Measurements from ENCODE around the gene NPAS3.

NPAS3 gene

DNA sequence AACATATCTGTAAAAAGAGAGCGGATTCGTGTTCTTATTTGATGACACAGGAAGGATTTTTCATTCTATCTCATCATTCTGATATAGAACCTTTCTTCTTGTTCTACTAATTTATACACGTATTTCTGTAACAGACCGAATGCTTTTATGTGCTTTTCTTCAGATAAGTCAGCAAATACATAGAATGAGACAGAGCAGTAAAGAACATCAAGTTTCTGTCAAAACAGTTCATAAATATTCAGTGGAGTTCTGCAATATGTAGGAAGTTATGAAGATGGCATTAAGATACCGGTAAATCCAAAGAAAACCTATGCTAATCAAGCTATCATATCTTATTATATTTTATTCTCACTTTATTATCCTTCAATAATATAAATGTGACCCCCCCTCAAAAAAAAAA, 731.6 kb downstream of the NPAS3 start:
- DNase-seq (no peak), ATAC-seq (replicated peaks) (no peak)
- no peaks in the 10 kb centered on the region for H3K36me3 Mint-ChIP-seq (ENCODE audit: insufficient read depth)
- H3K27ac Mint-ChIP-seq, result no peak overlapping the region
- no peak overlapping the region for H3K4me3 Mint-ChIP-seq
- no peaks in the 10 kb centered on the region for H3K4me1 Mint-ChIP-seq (ENCODE audit: low read depth in 2 of 2)
- H3K27me3 Mint-ChIP-seq, result no peaks in the 10 kb centered on the region
- H3K9me3 Mint-ChIP-seq, result peaks cover 0 to 6% of the 10 kb centered on the region in 2 donors

DNA sequence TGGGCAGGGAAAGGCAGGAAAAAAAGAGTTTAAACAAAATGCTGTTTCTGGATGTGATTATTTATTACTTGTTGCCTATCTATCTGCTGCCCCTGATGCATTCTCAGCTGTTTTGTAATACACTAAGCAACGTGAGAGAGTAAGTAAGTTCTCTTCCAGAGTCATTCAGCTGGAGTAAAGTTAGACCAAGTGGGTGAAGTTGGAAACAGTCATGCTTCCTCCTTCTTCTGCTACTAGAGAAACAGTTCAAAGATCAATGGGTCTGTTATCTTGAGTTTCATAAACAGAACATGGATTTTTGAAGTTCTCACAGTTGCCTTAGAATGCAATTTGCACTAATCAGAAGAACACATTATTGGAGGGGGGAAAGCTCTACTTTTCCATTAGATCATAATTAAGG, 732.9 kb downstream of the NPAS3 start:
- H3K36me3 Mint-ChIP-seq (ENCODE audit: insufficient read depth), result no peaks in the 10 kb centered on the region
- no peak overlapping the region for H3K4me3 Mint-ChIP-seq
- H3K4me1 Mint-ChIP-seq (ENCODE audit: low read depth in 2 of 2), result no peaks in the 10 kb centered on the region
- DNase-seq, result no peak
- ATAC-seq (replicated peaks), result no peak
- H3K27me3 Mint-ChIP-seq, result no peaks in the 10 kb centered on the region
- peaks cover 0 to 6% of the 10 kb centered on the region in 2 donors for H3K9me3 Mint-ChIP-seq
- H3K27ac Mint-ChIP-seq, result no peak overlapping the region

GRCh38 chr14:33674927-33675326, 736.2 kb downstream of the NPAS3 start:
- no peaks in the 10 kb centered on the region for H3K4me1 Mint-ChIP-seq (ENCODE audit: low read depth in 2 of 2)
- peaks cover 6 to 9% of the 10 kb centered on the region in 2 donors for H3K9me3 Mint-ChIP-seq
- no peaks in the 10 kb centered on the region for H3K27me3 Mint-ChIP-seq
- no peak overlapping the region for H3K4me3 Mint-ChIP-seq
- H3K27ac Mint-ChIP-seq, result no peak overlapping the region
- ATAC-seq (replicated peaks) (no peak), DNase-seq (no peak)
- no peaks in the 10 kb centered on the region for H3K36me3 Mint-ChIP-seq (ENCODE audit: insufficient read depth)

DNA sequence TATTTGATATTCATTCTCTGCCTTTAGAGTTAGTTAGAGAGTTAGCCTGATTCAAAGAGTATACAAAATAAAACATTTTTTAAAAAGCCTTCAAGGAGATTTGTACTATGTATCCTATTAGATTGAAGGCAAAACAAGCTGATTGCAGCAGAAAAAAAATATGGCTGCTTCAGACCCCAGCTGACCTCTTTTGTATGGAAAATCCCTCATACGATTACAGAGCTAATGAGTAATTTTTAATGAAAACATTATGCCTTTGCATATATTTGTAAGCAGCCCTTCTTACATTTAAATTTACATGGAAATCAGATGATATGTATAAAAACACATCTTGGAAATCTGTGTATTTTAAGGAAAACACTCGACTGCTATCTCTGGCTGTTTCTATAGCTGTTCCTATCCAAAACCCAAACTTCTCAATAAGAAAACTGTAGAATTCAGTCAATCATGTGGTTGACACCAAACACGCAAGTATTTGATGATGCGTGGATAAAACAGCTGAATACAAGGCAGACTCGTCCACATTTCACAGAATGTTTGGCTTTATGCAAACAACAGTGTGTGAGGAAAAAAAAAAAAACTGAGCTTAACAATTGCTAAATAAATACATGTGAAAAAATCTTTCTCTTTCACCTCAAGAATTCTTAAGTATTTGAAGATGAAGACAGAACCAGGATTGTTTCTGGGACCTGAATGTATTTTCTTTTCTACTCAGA, 736.9 kb downstream of the NPAS3 start:
- Mint-ChIP-seq H3K27me3 (no peaks in the 10 kb centered on the region), H3K4me3 (no peak overlapping the region), H3K27ac (no peak overlapping the region), H3K36me3 (ENCODE audit: insufficient read depth) (no peaks in the 10 kb centered on the region), H3K9me3 (peaks cover 6 to 10% of the 10 kb centered on the region in 2 donors), H3K4me1 (ENCODE audit: low read depth in 2 of 2) (no peaks in the 10 kb centered on the region)
- no peak for DNase-seq
- no peak for ATAC-seq (replicated peaks)

DNA sequence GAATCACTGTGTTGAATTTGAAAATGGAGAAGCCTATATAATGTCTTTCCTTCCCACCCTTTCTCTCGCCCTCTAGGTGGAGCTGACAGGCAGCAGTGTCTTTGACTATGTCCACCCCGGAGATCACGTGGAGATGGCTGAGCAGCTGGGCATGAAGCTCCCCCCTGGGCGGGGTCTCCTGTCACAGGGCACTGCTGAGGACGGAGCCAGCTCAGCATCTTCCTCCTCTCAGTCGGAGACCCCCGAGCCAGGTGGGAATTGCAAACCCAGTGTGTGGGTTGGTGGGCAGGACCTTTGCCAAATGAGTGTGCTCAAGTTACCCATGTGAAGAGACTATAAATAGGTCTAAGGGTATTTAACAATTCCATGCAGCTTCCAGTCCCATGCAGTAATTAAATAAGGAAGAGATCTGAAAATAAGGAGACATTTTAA, 737.5 kb downstream of the NPAS3 start:
- ATAC-seq (replicated peaks) (no peak), DNase-seq (no peak)
- no peaks in the 10 kb centered on the region for H3K27me3 Mint-ChIP-seq
- no peak overlapping the region for H3K4me3 Mint-ChIP-seq
- H3K36me3 Mint-ChIP-seq (ENCODE audit: insufficient read depth), result no peaks in the 10 kb centered on the region
- H3K9me3 Mint-ChIP-seq, result peaks cover 6 to 10% of the 10 kb centered on the region in 2 donors
- no peaks in the 10 kb centered on the region for H3K4me1 Mint-ChIP-seq (ENCODE audit: low read depth in 2 of 2)
- H3K27ac Mint-ChIP-seq, result no peak overlapping the region

DNA sequence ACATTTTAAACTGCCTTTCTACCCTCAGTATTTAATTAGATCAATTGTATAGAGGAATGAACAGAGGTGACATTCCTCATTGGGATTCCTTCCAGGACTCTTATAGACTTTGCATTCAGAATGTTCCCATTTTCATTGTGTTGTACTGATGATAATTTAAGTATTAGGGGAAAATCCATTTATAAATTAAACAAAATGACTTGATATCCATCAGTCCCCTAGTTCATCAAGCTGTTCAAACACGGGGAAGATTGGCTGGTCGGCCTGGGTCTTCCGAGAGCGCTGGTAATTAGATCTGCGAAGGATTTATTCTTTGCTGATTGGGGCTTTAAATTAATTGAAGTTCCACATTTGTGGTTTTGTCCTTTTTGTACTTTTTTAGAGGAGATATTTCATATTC, 738.2 kb downstream of the NPAS3 start:
- Mint-ChIP-seq H3K36me3 (ENCODE audit: insufficient read depth) (no peaks in the 10 kb centered on the region), H3K4me3 (no peak overlapping the region), H3K9me3 (peaks cover 6 to 10% of the 10 kb centered on the region in 2 donors), H3K27me3 (no peaks in the 10 kb centered on the region), H3K27ac (no peak overlapping the region), H3K4me1 (ENCODE audit: low read depth in 2 of 2) (no peaks in the 10 kb centered on the region)
- DNase-seq (no peak), ATAC-seq (replicated peaks) (no peak)

- H3K9me3 Mint-ChIP-seq, result peaks cover 6 to 10% of the 10 kb centered on the region in 2 donors
- no peak overlapping the region for H3K4me3 Mint-ChIP-seq
- no peaks in the 10 kb centered on the region for H3K27me3 Mint-ChIP-seq
- H3K27ac Mint-ChIP-seq, result no peak overlapping the region
- DNase-seq (no peak), ATAC-seq (replicated peaks) (no peak)
- H3K4me1 Mint-ChIP-seq (ENCODE audit: low read depth in 2 of 2), result no peaks in the 10 kb centered on the region
- no peaks in the 10 kb centered on the region for H3K36me3 Mint-ChIP-seq (ENCODE audit: insufficient read depth)
Observed at GRCh38 chr14:33678005-33678404, 739.3 kb downstream of the NPAS3 start.

- ATAC-seq (replicated peaks) (no peak), DNase-seq (no peak)
- H3K27ac Mint-ChIP-seq, result no peak overlapping the region
- H3K4me1 Mint-ChIP-seq (ENCODE audit: low read depth in 2 of 2), result no peaks in the 10 kb centered on the region
- no peak overlapping the region for H3K4me3 Mint-ChIP-seq
- no peaks in the 10 kb centered on the region for H3K36me3 Mint-ChIP-seq (ENCODE audit: insufficient read depth)
- H3K9me3 Mint-ChIP-seq, result peaks cover 6 to 10% of the 10 kb centered on the region in 2 donors
- H3K27me3 Mint-ChIP-seq, result no peaks in the 10 kb centered on the region
Observed at GRCh38 chr14:33679025-33679424, 740.3 kb downstream of the NPAS3 start.

GRCh38 chr14:33679461-33680225, 741.0 kb downstream of the NPAS3 start:
- H3K27me3 Mint-ChIP-seq, result no peaks in the 10 kb centered on the region
- no peak for DNase-seq
- no peak for ATAC-seq (replicated peaks)

DNA sequence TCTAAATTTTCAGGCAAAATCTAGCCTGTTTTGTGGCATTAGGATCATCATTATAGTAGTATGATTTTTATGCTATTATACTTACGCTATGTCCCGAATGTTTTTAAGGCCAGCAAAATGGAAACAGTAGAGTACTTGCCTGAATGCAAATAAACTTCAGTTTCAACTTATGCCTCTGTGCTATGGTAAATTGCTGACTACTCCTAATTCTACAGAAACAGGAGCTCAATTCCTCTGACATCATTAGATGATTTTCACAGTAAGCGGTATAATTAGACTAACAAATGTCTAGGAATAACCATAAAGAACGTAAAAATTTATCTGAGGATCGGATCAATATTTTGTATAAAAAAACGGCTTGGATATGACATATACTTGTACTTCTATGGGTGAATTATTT, 742.2 kb downstream of the NPAS3 start:
- no peaks in the 10 kb centered on the region for H3K4me1 Mint-ChIP-seq (ENCODE audit: low read depth in 2 of 2)
- ATAC-seq (replicated peaks) (no peak), DNase-seq (no peak)
- peaks cover 6 to 9% of the 10 kb centered on the region in 2 donors for H3K9me3 Mint-ChIP-seq
- H3K4me3 Mint-ChIP-seq, result no peak overlapping the region
- H3K36me3 Mint-ChIP-seq (ENCODE audit: insufficient read depth), result no peaks in the 10 kb centered on the region
- H3K27ac Mint-ChIP-seq, result no peak overlapping the region
- no peaks in the 10 kb centered on the region for H3K27me3 Mint-ChIP-seq

More at GRCh38 chr14:33679461-33680225, 741.0 kb downstream of the NPAS3 start:
- H3K4me1 Mint-ChIP-seq (ENCODE audit: low read depth in 2 of 2), result no peaks in the 10 kb centered on the region
- no peak overlapping the region for H3K4me3 Mint-ChIP-seq
- no peaks in the 10 kb centered on the region for H3K36me3 Mint-ChIP-seq (ENCODE audit: insufficient read depth)
- no peak overlapping the region for H3K27ac Mint-ChIP-seq
- peaks cover 6 to 9% of the 10 kb centered on the region in 2 donors for H3K9me3 Mint-ChIP-seq

GRCh38 chr14:33682760-33683159, 744.1 kb downstream of the NPAS3 start:
- no peaks in the 10 kb centered on the region for H3K27me3 Mint-ChIP-seq
- H3K4me1 Mint-ChIP-seq (ENCODE audit: low read depth in 2 of 2), result no peaks in the 10 kb centered on the region
- DNase-seq, result no peak
- no peak for ATAC-seq (replicated peaks)
- H3K27ac Mint-ChIP-seq, result no peak overlapping the region
- no peaks in the 10 kb centered on the region for H3K36me3 Mint-ChIP-seq (ENCODE audit: insufficient read depth)
- H3K4me3 Mint-ChIP-seq, result no peak overlapping the region
- H3K9me3 Mint-ChIP-seq, result peaks cover 6 to 9% of the 10 kb centered on the region in 2 donors

DNA sequence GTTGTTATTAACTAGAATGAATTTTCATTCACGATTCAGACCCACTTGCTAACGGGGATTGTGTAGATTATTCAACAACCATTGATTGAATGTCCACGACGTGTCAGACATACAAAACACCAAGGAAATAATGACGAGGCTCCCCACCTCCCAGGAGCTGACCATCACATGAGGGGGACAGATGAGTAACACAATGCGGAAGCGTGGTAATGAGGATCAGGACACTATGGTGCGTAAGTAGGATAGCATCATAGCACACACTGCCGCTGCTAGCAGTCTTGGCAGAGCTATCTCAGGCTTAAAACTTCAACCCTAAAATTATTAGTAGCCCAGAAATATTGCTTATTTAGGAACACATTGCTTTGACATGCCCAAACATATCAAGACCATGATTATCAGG, 746.3 kb downstream of the NPAS3 start:
- no peaks in the 10 kb centered on the region for H3K4me1 Mint-ChIP-seq (ENCODE audit: low read depth in 2 of 2)
- no peaks in the 10 kb centered on the region for H3K27me3 Mint-ChIP-seq
- no peak overlapping the region for H3K4me3 Mint-ChIP-seq
- DNase-seq (no peak), ATAC-seq (replicated peaks) (no peak)
- peaks cover 7 to 9% of the 10 kb centered on the region in 2 donors for H3K9me3 Mint-ChIP-seq
- no peaks in the 10 kb centered on the region for H3K36me3 Mint-ChIP-seq (ENCODE audit: insufficient read depth)
- no peak overlapping the region for H3K27ac Mint-ChIP-seq

DNA sequence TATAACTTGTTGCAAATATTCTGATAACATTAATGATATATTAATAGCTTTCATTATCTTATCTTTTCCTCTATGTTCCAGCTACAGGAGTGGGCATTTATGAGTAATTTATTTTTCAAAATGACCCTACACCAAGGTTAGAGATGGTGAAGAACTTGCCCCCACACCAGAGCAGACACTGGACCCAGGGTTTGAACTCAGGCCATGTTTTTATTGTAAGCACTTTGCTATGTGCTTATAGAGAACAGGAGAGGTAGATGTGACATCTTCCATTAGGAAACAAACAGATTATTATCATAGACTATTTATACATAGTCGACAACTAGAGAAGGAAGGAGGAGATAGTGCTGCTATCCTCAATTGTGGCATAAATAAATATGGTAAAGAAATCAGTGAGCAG, 747.0 kb downstream of the NPAS3 start:
- no peaks in the 10 kb centered on the region for H3K27me3 Mint-ChIP-seq
- no peak overlapping the region for H3K27ac Mint-ChIP-seq
- H3K9me3 Mint-ChIP-seq, result peaks cover 8 to 9% of the 10 kb centered on the region in 2 donors
- no peaks in the 10 kb centered on the region for H3K36me3 Mint-ChIP-seq (ENCODE audit: insufficient read depth)
- no peaks in the 10 kb centered on the region for H3K4me1 Mint-ChIP-seq (ENCODE audit: low read depth in 2 of 2)
- DNase-seq, result no peak
- no peak overlapping the region for H3K4me3 Mint-ChIP-seq
- ATAC-seq (replicated peaks), result no peak

- Mint-ChIP-seq H3K9me3 (peaks cover 8 to 9% of the 10 kb centered on the region in 2 donors), H3K4me1 (ENCODE audit: low read depth in 2 of 2) (no peaks in the 10 kb centered on the region), H3K36me3 (ENCODE audit: insufficient read depth) (no peaks in the 10 kb centered on the region), H3K4me3 (no peak overlapping the region), H3K27ac (no peak overlapping the region), H3K27me3 (no peaks in the 10 kb centered on the region)
- DNase-seq (no peak), ATAC-seq (replicated peaks) (no peak)
Observed at GRCh38 chr14:33686218-33686617, 747.5 kb downstream of the NPAS3 start.
